GM19455 (cell line): ENCODE measurements around the gene ZNF766.
"Not testable (repeated sequence)": the region's sequence is repeated elsewhere in the genome, so short reads cannot be mapped to it uniquely, and the experiment has no call there.

Experiments used
- ATAC-seq: cut with Tn5 transposase; IDR thresholded peaks from one replicate; pipeline ENCODE4 v1.9.1; 2021; ENCODE audit not compliant: unreplicated experiment

The ZNF766 gene

DNA sequence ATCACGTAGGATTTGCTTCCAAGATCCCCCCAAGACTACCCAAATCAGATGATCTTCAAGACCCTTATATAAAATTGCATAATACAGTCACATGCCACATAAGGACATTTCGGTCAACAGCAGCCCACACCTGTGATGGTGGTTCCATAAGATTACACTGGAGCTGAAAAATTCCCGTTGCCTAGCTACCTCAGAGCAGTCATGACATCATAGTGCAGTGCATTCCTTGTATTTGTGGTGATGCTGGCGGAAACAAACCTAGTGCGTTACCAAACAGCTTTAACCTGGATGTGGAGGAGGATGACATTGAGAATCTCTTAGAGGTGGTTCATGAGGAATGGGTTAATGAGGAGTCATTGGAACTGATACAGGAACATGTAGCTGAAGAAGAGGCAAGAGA lies 4.8 kb downstream of the ZNF766 start:
- ATAC-seq, result no peak

DNA sequence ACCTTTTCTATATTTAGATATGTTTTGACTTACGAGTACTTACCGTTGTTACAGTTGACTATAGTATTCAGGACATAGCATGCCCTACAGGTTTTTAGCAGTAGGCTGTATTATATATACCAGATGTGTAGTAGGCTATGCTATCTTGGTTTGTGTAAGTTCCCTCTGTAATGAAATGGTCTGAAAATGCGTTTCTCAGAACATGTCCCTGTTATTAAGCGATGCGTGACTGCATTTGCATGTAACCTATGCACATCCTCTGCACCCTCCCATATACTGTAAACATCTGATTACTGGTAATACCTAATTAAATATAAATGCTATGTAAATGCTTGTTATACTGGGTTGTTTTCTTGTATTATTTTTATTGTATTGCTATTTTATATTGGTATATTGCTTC lies 6.6 kb downstream of the ZNF766 start:
- ATAC-seq, result no peak

- ATAC-seq, result no peak
Observed at GRCh38 chr19:52277471-52277870, 8.1 kb downstream of the ZNF766 start.

- no peak for ATAC-seq
Observed at GRCh38 chr19:52286256-52286655, 16.9 kb downstream of the ZNF766 start.

DNA sequence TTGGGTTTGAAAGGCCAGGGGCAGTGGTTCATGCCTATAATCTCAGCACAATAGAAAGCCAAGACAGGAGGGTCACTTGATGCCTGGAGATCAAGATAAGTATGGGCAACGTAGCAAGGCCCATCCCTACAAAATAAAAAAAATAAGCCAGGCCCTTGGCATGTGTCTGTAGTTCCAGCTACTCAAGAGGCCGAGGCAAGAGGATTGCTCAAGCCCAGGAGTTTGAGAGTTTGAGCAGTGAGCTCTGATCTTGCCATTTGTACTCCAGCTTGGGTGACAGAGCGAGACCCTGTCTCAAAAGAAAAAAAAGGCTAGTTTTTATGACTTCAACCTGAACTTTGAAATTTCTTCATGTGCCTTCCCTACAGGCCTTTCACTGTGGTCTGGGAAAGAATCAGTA lies 22.4 kb downstream of the ZNF766 start:
- ATAC-seq, result no peak

DNA sequence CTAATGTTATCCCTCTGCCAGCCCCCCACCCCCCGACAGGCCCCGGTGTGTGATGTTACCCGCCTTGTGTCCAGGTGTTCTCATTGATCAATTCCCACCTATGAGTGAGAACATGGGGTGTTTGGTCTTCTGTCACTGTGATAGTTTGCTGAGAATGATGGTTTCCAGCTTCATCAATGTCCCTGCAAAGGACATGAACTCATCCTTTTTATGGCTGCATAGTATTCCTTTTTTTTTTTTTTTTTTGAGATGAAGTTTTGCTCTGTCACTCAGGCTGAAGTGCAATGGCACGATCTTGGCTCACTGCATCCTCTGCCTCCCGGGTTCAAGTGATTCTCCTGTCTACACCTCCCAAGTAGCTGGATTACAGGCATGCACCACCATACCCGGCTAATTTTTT lies 23.6 kb downstream of the ZNF766 start:
- not testable (repeated sequence) for ATAC-seq

DNA sequence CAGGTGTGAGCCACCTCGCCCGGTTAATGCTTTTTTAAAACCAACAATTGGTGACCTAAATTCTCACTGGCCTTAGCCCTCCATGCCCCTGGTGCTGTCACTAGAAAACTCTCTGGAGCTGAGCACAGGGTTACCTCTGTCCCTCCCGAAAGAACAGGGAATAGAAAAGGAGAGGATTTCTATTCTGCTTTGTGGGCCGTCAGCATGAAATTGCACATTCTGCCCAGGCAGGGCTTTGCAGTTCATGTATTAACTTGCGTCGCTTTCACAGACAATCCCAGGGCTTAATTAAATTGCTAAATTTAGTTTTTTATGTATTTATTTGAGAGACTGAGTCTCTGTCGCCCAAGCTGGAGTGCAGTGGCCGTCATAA lies 27.0 kb downstream of the ZNF766 start:
- ATAC-seq, result no peak

DNA sequence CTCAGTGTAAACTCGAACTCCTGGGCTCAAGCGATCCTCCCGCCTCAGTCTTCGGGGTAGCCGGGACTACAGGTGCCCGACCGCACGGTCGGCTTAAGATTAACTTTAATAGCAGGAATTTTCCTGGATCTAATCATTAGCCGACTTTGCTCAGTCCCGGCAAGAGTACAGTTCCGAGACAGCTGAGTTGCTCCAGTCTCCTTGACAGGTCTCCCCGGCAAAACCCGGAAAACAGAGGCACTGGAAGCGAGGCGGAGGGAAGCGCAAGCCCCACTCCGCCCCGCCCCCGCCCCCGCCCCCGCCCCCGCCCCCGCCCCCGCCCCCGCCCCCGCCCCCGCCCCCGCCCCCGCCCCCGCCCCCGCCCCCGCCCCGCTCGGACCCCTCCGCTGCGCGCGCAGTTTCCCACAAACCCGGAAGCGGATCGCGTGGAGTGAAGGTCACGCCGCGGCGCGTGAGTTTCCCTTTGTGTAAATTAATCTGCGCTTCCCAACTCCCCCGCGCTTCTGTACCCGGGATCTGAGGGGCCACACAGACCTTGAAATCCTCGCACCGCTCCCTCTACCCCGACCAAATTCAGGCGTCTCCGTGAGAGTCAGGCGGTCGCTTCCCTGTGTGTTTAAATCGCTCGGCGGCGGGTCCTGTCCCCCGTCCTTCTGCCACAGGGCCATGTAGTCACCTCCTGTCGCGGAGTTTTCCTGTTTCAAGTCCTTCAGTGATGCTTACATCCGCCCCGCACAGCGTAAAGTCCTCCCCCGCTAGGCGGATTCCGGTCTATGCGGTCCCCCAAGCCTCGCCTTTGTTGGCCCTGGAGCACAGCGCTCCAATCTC lies 27.6 kb downstream of the ZNF766 start, which contains the start of gene ZNF480:
Gene ZNF480 (plus strand): TSS at position 397 of the 828 bp plus-strand sequence. CDS start 3,244 bp downstream, outside the sequence.
- no peak for ATAC-seq

- no peak for ATAC-seq
Observed at GRCh38 chr19:52297601-52298364, 28.4 kb downstream of the ZNF766 start.

GRCh38 chr19:52307275-52307674 lies 37.9 kb downstream of the ZNF766 start:
- no peak for ATAC-seq

- no peak for ATAC-seq
Observed at GRCh38 chr19:52322429-52322828, 53.0 kb downstream of the ZNF766 start.

DNA sequence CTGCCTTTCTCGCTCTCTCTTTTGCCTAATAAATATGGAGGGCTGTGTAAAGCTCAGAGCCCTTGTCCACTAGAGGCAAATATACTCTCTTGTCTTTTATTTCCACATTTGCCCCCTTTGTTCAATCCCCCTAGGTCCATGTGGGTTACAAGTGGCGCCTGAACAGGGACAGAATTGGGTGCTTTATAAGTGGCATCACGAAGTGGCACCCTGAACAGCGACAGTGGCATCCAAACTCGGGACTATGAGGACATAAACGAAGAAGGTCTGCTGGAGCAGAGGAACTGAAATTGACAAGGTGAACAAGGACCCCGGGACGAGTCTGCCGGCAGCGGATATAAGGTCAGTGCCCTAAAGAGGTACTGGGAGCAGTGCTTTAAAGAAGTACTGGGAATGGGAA lies 62.4 kb downstream of the ZNF766 start:
- ATAC-seq, result no peak

GRCh38 chr19:52335768-52336116 lies 66.4 kb downstream of the ZNF766 start:
- no peak for ATAC-seq

- ATAC-seq, result peak; percentile 85
Observed at GRCh38 chr19:52336117-52336790, 66.9 kb downstream of the ZNF766 start, which contains the start of gene ZNF610. ZNF610 (plus strand) TSS chr19:52336243; CDS start chr19:52349173, 12,930 bp downstream.

DNA sequence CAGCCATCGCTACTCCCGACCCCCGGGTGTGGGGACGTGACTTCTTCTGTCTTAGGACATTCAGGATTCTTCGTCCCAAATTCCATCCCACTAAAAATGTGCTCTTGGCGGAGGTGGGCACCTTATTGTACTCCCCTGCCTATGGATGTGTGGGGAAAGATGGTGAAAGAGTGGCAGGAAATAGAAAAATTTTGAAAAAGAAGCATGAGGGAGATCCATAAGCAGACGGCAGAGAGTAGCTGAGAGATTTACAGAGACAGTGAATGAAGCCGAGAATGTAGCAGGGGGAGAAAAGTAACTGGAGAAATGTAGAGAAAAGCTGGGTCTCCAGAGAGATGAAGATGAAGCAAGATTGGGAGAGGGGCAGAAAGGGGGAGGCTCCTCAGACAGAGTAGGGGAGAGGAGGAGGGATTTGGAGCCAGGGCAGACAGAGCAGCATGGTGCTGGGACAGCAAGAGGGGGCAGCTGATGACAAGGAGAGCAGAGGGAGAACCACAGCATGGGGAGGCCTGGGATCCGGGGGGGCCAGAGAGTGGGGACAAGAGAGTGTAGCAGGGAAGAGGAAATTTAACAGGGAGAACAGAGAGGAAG lies 67.5 kb downstream of the ZNF766 start:
- no peak for ATAC-seq

DNA sequence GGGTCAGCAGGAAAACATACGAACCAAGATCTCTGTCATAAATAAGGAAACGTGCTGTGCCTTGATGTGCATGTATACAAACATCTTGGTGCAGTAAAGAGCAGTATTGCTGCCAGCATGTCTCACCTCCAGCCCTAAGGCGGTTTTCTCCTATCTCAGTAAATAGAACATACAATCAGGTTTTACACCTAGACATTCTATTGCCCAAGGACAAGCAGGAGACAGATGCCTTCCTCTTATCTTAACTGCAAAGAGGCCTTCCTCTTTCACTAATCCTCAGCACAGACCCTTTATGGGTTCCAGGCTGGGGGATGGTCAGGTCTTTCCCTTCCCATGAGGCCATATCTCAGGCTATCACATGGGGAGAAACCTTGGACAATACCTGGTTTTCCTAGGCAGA lies 69.6 kb downstream of the ZNF766 start:
- ATAC-seq, result not testable (repeated sequence)

GRCh38 chr19:52343548-52343947 lies 74.2 kb downstream of the ZNF766 start:
- ATAC-seq, result no peak

DNA sequence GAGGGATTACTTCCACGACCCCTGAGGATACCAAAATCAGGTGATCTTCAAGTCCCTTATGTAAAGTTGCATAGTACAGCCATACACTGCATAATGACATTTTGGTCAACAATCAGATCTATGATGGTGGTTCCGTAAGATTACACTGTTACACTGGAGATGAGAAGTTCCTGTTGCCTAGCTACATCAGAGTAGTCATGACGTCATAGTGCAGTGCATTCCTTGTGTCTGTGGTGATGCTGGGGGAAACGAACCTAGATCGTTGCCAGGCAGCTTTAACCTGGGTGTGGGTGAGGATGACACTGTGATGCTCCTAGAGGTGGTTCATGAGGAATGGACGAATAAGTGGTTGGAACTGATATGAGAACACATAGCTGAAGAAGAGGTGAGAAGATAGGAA lies 75.8 kb downstream of the ZNF766 start:
- no peak for ATAC-seq
